SHP77 (cell line): Measurements from ENCODE around the gene LTBP1.
"Not testable (repeated sequence)": the region's sequence is repeated elsewhere in the genome, so short reads cannot be mapped to it uniquely, and the experiment has no call there.

ENCODE experiments used
- DNase-seq, 2 experiments: peaks; one replicate each; lab custom pipeline; 2025; lab: John Stamatoyannopoulos, UW

Gene LTBP1

GRCh38 chr2:32965523-32966171, 18.9 kb downstream of the LTBP1 start:
- no peak for DNase-seq

DNA sequence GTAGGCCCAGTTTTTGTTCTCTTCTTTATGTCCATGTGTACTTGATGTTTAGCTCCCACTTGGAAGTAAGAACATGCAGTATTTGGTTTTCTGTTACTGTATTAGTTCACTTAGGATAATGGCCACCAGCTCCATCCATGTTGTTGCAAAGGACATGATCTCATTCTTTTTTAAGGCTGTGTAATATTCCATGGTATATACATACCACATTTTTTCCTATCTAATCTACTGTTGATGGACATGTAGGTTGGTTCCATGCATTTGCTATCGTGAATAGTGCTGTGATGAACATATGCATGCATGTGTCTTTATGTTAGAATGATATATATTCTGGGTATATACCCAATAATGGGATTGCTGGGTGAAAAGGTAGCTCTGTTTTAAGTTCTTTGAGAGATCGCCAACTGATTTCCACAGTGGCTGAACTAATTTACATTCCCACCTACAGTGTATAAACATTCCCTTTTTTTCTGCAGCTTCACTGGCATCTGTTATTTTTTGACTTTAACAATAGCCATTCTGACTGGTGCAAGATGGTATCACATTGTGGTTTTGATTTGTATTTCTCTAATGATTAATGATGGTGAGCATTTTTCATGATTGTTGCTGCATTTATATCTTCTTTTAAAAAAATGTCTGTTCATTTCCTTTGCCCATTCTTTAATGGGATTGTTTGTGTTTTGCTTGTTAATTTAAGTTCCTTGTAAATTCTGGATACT, 22.9 kb downstream of the LTBP1 start:
- no peak for DNase-seq

DNA sequence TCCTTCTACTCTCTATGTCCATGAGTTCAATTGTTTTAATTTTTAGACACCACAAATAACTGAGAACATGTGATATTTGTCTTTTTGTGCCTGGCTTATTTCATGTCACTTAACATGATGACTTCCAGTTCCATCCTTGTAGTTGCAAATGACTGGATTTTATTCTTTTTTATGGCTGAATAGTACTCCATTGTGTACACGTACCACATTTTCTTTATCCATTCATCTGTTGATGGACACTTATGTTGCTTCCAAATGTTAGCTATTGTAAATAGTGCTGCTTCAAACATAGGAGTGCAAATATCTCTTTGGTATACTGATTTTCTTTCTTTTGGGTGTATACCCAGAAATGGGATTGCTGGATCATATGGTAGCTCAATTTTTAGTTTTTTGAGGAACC, 27.0 kb downstream of the LTBP1 start:
- DNase-seq, result not testable (repeated sequence)

GRCh38 chr2:32976409-32977063, 29.8 kb downstream of the LTBP1 start:
- no peak for DNase-seq

DNA sequence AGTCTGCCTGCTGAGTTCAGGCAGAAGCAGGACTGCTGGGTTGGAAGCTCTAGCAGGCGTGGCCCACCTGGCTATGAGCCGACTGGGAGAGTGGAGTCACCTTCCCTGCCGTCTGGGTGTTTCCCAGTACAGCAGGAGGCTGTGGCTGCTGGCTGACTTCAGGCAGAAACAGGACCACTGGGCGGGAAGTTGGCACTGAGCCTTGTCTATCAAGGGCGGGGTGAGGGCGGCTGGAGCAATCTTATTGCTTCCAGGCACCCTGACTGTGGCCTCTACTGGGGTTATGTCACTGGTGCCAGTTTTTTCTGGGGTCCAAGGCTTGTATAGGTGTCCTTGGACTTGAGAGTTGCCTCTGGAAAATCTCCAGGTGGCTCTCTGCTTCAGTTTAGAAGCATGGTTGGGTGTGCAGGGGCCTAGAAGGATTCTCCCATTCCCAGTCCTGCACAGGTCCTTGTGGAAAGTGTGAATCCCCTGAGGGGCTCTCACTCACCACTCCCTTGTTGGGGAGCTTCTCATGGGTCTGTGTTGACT, 30.5 kb downstream of the LTBP1 start:
- peak in 1 of 2 experiments; percentile 48 for DNase-seq

DNA sequence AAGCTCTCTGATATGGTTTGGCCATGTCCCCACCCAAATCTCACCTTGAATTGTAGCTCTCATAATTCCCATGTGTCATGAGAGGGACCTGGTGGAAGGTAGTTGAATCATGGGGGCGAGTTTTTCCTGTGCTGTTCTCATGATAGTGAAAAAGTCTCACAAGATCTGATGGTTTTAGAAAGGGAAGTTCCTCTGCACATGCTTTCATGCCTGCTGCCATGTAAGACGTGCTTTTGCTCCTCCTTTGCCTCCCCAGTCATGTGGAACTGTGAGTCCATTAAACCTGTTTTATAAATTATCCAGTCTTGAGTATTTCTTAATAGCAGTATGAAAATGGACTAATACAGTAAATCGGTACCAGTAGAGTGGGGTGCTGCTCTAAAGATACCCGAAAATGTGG, 34.9 kb downstream of the LTBP1 start:
- no peak for DNase-seq

DNA sequence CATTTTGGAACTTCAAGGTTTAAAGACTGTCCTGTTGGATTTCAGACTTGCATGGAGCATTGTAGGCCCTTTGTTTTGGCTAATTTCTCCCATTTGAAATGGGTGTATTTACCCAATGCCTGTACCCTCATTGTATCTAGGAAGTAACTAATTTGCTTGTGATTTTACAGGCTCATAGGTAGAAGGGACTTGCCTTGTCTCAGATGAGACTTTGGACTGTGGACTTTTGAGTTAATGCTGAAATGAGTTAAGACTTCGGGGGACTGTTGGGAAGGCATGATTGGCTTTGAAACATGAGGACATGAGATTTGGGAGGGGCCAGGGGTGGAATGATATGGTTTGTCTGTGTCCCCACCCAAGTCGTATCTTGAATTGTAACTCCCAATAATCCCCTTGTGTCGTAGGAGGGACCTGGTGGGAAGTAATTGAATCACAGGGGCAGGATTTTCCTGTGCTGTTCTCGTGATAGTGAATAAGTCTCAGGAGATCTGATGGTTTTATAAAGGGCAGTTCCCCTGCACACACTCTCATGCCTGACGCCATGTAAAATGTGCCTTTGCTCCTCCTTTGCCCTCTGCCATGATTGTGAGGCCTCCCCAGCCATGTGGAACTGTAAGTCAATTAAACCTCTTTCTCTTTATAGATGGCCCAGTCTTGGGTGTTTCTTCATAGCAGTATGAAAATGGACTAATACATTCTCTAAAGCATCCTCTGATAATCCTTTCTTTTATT, 36.6 kb downstream of the LTBP1 start:
- DNase-seq, result not testable (repeated sequence)

DNA sequence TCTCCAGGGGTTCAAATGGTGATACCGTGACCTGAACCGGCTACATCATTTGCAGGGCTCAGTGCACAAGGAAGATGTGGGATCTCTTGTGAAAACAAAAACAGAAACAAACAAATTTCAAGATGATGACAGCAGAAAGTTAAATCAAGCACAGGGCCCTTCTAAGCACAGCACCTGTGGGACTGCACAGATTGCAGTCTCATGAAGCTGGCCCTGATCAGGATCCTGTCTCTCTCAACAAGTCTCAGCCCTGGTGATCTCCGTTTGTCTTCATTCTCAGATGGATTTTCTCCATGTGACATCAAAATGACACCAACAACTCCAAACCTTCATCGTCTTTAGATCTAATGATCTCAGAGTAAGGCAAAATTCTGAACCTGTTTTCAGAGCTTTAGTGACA, 39.7 kb downstream of the LTBP1 start:
- no peak for DNase-seq

GRCh38 chr2:32988525-32988924, 41.8 kb downstream of the LTBP1 start:
- no peak for DNase-seq

GRCh38 chr2:32990556-32990955, 43.8 kb downstream of the LTBP1 start:
- DNase-seq, result no peak

DNA sequence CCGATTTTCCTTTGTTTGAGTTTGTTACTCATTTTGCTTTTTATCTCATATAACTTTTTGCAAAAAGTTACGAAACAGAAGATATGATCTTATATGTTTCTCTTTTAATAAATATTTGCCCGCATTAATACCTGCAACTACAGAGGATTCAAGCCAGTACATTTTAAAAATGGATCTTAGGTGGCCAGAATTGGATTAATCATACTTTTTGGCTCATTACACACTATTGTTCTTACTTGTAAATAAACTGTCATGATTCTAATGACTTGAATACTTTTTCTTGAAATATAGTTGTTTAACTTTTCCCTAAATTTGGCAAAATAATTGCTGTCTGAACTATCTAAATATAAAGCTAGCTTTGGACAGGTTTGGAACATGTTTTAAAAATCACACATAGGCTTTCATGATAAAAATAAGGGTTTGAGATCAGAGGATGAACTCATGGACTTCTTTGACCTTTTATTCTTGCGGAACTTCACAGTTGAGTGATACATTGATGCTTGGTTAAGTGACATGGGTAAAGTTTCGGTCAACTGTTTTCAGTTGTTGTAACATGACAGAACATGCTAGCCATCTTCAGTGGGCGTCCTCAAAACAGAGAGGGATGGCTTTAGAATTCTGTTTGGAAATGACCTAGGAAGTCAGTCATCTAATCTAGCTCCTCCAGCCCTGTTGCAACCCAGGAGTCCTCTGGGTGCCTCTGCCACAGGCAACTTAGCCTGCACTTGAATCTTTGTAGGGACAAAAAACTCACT, 44.5 kb downstream of the LTBP1 start:
- no peak for DNase-seq

- DNase-seq, result no peak
Measured at GRCh38 chr2:32993005-32993539, 46.3 kb downstream of the LTBP1 start.

DNA sequence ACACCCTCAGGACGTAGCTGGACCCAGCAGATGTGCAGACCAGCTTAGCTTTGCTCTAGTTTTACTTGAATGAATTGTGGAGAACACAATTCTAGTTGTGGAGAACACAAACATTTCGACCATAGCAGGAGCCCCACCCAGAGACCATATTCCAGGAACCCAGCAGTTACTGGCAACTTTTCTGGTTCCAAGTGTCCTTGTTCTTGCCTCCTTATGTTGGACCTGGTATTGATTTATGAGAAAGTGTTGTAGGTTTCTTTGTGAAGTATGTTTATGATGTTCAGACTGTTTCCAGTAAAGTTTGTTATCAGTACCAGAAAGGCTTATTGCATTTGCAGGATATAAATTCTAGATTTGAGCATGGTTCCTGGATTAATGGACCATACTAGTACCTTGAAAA, 51.0 kb downstream of the LTBP1 start:
- DNase-seq, result no peak

- DNase-seq, result no peak
Measured at GRCh38 chr2:33000986-33001385, 54.2 kb downstream of the LTBP1 start.

DNA sequence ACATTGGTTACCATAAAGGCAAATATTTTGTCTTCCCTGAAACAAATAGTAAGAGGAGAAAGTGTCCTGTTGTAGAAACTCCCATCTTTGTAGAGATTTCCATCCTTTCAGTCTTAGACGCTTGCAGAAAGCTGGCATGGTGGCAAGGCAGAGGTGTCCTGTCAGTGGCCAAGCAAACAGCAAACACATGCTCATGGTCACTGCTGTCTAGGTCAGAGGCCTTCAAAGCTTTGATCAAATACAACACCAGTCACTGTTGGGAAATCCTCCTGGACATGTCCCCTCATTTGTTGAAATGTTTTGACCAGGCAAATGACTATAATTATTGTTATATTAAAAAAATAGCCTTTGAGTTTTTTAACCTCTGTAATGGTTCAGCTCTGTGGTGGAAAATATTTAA, 55.1 kb downstream of the LTBP1 start:
- no peak for DNase-seq

DNA sequence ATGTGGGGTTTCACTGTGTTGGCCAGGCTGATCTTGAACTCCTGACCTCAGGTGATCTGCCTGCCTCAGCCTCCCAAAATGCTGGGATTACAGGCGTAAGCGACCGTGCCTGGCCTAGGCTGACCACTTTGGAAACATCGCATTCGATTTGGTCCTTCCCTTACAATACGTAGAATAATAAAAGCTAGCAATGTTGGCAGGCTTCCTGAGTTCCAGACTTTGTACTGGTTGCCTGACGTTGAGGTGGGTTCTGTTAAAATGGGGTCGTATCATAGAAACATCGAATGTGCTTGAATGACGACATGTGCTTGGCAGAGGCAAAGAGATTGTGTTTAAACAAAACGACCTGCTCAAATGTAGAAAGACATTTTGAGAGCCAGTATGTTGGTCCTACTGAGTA, 56.1 kb downstream of the LTBP1 start:
- no peak for DNase-seq

GRCh38 chr2:33005057-33005456, 58.3 kb downstream of the LTBP1 start:
- DNase-seq, result no peak

- no peak for DNase-seq
Measured at GRCh38 chr2:33008716-33009115, 62.0 kb downstream of the LTBP1 start.

- DNase-seq, result no peak
Measured at GRCh38 chr2:33009249-33009648, 62.5 kb downstream of the LTBP1 start.

GRCh38 chr2:33011373-33011772, 64.6 kb downstream of the LTBP1 start:
- no peak for DNase-seq

DNA sequence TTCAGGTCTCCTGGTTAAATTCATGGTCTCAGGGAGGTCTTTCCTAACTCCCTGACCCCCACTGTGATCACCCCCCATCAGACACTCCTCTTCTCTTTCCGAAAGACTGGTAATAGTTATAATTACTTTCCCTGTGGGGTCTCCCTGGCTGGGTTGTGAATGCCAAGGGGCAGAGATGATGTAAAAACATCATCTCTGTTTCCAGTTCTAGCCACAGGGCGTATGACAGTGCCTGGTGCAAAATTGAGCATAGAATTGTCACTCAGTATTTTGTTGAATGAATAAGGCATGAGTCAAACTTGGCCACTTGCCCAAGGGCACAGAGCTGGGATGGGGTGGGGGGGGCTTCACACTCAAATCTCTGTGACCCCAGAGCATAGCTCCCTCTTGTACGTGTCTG, 65.2 kb downstream of the LTBP1 start:
- no peak for DNase-seq
